Stimulated activated CD8-positive, alpha-beta memory T cell treated with anti-CD3 and anti-CD28 coated beads, Interleukin-2, amount 100 ng/mL, for 1 hour (primary cell): ENCODE results near the gene TCERG1L.
"Not testable (repeated sequence)": the region's sequence is repeated elsewhere in the genome, so short reads cannot be mapped to it uniquely, and the experiment has no call there.

Source experiments
- DNase-seq, 2 donors: peaks; one replicate each; pipeline ENCODE4 v3.0.0-alpha.2; 2020; ENCODE audit warnings: low read depth in 2 of 2

Gene TCERG1L

DNA sequence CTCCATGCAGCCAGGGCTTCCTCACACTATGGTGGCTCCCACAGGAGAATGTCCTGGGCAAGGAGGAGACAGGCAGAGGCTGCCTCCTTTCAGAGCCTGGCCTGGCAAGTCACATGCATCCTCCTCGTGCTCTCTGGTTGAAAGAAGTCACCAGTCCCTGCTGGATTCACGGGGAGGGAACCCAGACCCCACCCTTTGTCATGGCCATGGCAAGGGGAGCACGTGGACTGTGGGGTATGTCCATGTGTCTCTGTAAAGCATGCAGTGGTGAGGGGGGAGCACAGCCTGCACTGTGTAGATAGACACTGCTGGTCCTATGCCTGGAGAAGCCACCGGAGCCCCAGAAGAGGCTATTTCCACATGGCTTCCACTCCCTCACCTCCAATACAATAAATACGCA, 225.0 kb downstream of the TCERG1L start:
- no peak for DNase-seq

DNA sequence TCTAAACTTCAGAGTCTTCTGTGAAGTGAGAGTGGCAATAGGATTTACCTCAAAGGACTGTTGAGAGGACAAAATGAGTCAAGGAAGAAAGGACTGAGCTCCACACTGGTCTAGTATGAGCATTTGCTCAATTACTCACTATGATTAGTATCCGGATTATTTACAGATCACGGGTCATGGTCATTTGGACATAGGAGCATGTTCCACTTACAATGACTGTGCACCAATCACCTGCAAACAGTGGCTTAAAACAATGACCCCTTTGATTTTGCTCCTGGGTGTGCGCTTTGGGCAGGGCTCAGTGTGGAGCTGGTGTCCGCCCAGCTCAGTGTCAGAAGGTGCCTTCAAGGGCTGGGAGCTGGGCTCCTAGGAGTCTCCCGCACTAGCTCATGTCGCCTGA, 225.4 kb downstream of the TCERG1L start:
- DNase-seq, result no peak

DNA sequence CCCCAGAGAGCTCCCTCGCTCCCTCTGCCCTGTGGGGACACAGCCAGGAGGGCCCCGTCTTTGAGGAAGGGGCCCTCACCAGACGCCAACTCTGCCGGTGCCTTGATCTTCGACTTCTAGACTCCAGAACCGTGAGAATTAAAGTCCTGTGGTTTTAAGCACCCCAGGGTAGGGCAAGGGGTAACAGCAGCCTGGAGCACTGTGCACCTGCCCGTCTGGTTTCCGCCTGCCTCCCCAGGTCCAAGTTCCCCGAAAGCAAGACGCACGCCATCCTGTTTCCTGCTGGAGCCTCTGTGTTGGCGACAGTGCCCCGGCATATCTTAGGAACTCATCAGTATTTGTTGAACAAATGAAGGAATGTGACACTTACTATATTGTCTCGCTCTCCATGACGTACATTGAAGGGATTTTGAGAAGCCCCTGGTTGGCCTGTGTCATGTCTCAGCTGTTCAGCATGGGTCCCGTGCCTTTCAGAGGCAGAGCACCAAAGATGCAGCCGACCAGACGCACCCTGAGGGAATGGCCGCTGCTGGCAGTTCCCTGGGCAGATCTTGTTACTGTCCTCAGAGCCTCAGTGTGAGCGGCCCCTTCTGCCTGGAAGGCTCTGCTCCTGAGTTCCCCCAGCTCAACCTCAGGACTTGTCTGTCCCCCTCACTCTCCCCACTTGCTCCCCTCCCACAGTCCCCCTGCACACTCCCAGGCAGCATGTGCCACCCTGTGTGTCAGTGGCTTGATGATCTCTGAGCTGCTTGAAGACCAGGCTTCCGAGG, 226.2 kb downstream of the TCERG1L start:
- no peak for DNase-seq

DNA sequence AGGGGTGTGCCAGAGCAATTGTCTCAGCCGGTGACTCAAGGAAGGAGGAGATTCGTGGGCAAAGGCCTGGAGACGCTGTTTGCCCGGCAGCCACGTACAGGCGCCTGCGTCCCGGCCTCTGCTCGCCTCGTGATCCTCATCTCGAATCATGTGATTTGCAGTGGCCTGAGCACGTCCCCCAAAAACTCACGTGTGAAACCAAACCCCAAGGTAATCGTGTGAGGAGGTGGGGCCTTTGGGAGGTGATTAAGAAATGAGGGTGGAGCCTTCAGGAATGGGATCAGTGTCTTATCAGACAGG, 226.8 kb downstream of the TCERG1L start:
- DNase-seq, result no peak

DNA sequence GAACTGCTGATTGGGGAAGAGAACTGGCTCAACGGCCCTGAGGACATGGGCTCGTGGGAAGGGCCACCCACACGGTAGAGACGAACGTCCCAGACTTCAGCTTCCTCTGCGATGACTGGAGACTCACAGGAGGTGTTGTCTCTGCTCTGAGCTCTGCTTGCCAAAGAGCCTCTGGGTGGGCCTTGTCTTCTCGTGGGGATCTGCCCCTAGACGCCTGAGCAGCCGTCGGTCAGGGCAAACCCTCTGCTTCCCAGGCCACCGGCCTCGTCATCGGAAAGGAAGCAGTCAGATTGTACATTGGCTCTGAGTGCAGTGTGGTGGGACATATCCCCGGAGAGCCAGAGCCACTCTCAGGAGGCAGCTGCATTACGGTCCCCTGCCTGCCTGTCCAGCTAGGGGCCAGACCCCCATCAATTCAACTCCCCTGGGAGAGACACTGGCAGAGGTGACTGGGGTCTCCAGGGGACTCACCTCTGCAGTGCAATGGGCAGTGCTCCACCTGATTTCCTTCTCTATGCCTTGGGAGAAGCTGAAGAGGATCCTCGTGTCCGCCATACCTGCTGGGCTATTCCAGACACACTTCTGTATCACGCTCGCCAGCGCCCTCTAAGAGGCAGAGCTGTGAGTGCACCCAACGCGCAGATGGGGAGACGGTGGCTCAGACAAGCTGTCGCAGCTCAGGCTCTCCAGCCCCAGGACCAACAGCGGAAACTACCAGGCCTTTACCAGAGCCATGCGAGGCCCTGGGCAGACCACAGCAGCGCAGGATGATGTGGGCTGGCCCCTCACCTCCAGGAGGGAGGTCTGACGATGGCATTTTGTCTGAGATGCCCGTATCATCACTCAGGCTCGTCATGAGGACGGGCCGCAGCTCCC, 227.4 kb downstream of the TCERG1L start:
- DNase-seq, result no peak

DNA sequence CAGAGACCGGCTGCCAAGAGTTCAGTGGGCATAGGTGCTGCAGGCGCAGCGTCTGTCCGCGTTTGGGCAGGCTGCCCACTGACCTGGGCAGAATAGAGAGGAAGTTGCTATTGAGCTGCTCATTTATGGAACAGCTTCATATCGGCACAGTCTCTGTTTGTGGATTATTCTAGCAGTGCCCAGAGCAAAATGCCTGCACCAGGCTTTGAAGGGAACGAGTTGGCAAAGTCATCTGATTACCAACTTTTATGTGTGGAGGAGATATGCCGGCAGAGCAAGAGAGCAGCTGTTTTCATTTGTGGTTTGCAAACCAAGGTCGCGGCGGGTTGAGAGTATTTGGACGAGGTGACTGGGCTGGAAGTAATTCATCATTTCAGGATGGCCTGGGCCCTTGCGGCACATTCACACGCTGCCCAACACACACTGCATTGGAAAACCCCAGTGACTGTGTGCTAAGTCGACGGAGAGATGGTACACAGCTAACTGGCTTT, 228.5 kb downstream of the TCERG1L start:
- no peak for DNase-seq

DNA sequence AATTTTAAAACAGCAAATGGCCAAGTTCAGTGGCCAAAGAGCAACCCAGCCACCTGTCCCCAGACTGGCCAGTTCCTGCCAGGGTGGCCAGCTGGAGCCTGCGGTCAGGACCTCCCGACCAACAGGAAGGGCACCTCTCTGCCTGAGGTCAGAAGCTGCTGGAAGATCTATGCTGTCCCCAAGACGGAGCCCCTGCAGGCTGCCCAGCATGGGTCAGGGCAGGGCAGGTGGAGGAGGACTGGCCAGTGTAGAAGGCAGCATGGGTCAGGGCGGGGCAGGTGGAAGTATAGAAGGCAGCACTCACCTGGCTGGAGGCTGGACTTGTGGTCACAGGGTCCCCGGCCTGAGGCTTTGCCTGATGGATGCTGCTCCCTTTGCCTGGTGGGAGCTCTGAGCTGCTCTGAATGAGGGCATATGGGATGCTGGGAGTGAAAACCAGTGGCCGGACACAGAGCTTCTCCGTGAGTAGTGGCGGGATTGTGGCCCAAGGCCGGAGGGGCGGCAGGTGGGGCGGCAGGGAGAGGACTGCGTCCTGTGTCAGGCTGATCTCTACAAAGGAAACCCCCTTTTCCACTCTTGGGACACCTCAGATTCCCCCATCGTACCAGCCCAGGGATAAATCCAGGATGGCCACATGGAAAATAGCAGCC, 229.2 kb downstream of the TCERG1L start:
- DNase-seq, result no peak

DNA sequence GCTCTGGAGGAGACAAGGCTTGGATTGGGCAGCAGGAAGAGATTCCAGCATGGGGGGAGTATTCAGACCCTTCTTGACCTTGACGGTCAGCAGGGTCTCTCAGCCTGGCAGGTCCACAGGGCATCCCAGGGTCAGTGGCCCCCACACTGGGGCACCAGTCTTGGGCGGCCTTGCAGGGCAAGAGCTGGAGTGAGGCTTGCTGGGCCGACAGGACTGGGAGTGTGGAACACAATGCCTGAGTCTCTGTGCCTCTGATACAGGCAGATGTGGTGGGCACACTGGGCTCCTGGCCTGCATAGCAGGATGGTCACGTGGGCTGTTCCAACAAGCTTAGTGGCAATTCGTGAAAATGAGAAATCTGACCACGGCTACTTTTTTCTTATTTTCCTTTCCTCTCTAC, 229.7 kb downstream of the TCERG1L start:
- DNase-seq, result no peak

DNA sequence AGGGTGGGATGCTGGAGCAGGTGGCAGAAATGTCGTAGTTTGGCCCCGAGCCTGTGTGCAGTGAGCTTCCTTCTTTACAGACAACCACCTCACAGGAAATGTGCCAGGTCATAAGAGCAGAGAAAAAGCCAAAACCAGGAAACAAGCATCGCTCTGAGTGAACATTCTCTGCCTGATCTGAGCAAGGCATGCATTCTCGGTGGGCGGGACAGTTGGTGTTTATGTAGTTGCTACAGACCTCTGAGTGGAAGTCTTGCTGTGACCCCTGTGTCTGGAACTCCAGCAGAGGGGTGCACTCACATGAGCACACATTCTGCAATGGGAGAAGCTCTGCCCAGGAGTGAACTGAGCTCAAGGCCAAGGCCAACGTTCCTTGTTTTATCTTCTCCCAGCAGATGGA, 230.1 kb downstream of the TCERG1L start:
- DNase-seq, result no peak

DNA sequence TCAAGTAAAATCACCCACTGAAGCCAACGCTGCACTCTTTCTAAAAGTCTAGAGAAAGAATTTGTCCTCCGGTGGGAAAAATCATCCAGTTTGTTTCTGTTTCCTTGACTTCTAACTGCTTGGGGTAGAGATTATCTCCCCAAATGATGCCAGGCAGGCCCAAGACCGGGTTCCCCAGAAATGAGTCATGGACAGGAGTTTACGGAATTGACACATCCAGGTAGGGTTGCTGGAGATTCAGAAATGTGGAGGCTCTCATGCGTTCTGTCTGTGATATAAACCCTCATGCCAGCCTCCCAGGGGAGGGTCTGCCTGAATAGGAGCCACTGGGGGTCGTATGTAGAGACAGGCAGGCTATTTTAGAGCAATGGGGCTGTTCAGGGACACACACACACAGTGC, 230.9 kb downstream of the TCERG1L start:
- DNase-seq, result no peak

DNA sequence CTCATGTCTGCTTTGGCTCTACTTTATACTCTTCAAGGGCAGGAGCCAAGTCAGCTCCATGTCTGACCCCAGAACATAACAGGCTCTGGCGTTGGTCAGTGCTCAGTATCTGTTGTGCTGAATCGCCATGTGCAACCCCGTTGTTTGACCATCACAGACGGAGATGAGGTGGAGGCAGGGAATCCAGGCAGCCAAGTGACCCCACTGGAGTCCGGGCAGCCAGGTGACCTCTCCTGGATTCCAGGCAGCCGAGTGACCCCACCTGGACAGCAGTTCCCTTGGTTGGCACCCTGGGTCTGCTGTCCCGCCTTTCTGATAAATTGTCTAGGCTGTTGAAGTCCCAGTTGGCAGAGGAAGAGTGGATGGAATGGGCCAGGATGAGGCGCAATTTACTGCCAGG, 232.2 kb downstream of the TCERG1L start:
- DNase-seq, result no peak

DNA sequence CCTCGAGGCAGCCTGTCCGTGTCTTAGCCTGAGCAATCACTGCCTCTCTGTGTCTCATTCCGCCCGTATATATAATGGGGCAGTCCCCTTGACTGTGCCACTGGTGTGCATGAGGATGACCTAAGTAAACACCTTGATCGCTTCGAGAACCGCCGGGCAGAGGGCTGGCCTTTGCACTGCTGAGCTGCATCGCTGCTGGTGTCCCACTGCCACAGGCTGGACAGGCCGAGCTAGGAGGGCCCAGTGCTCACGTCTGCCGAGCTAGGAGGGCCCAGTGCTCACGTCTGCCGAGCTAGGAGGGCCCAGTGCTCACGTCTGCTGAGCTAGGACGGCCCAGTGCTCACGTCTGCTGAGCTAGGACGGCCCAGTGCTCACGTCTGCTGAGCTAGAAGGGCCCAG, 232.6 kb downstream of the TCERG1L start:
- DNase-seq, result not testable (repeated sequence)

DNA sequence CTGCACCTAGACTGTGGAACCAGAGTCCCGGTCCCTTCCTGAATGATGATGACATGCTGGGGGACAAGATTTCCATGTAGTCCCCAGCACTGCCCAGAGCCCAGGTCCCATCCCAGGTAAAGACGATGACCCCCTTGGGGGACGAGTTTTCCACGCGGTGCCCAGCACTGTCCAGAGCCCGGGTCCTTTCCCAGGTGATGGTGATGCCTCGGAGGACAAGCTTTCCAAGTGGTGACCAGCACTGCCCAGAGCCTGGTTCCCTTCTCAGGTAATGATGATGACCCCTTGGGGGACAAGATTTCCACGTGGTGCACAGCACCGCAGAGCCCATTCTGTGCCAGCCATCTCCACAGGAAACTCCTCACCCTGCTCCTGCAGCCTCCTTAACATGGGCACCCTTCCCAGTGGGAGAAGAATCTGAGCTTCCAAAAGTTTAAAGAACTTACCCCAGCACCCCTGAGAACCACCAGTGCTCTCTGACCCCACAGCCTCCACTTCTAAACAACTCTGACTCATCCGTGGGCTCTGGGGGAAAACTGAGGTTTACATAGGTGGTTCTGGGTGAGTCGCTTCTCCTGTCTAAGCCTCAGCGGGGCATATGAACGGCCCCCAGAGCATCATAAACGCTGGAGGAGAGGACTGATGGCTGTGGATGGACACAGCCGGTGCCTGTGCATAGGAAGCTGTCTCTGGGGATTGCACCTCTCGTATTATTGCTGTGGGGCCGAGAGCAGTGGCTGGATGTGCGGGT, 233.2 kb downstream of the TCERG1L start:
- no peak for DNase-seq

DNA sequence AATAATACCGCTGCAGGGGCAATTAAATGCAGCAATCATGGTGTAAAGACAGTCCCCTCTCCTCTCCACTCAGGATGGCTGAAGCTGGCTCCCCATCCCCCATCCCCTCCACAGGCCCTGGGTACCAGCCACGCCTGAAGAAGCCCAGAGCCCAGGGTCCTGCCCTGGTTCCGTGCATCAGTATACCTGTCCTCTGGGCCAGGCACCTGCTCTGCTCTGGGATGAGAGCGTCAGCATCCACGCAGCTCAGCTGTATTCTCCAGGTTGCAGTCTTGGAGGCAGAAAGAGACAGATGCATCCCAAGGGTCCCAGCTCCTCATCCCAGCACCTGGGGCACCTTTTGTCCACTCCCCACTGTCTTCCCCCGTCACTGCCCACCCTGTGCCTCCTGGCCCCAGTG, 233.8 kb downstream of the TCERG1L start:
- DNase-seq, result no peak

DNA sequence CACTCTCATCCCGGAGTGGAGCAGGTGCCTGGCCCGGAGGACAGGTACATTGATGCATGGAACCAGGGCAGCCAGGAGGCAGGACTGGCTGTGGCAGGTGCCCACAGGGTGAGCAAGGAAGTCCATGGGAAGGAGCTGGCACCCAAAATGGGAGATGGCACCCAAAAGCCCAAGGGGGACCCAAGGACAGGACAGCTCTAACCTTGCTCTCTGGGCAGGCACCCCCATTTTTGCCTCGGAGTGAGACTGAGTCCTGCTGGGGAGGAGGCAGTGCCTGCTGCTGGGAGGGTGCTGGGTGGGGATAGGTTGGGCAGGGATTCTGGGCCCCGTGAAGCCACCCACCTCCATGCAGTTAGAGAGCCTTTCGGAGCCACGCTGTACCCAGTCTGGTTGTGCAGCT, 234.5 kb downstream of the TCERG1L start:
- no peak for DNase-seq

DNA sequence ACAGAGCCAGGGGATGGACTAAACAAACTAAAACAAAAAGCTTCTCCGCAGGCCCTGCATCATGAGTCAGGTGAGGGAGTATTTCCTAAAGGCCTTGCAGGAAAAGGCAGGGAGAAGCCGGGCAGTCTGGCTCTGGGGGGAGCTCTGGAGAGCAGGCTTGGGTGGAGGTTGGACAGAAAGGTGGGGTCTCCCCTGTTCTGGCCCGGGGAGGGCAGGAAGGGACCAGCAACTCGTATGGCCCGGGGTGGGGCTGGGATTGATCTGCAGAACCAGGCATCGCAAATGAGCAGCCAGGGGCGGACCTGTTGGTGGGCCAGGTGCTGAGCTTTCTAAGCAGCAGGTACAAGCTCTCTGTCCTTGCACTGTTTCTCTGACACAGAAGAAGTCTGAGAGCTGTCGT, 235.2 kb downstream of the TCERG1L start:
- no peak for DNase-seq

DNA sequence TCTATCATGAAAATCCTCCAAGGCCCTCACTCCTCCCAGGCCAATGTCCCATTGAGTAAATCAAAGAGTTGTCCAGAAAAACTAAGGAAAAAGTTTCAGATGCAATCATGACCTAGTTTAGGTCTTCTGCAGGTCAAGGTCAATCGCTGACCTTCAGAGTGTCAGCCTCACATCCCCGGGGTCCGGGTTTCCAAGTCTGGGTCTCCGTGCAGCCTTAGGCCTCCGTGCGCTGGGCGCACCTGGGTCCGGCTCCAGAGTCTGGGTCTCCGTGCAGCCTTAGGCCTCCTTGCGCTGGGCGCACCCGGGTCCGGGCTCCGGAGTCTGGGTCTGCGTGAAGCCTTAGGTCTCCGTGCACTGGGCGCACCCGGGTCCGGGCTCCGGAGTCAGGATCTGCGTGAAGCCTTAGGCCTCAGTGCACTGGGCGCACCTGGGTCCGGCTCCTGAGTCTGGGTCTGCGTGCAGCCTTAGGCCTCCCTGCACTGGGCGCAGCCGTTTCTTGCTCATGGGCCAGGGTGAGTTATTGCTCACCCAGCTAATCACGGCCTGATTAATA, 236.2 kb downstream of the TCERG1L start:
- no peak for DNase-seq

DNA sequence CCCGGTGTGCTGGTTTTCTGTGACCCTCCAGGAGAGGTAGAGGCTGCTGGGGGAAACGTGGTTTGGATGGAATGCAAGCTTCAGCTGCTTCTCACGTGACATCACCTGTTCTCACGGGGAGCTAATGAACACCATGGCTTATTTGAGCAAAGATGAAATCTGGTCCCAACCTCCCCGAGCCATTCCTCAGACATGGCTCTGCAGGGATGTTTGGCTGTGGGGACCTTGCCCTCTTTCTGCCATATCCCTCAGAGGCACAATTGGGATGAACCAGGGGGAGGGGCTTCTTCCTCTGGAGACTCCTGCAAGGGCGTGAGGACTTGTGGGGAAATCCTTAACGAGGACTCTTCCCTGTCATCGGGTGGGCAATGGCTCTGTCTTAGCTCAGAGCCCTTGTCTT, 236.8 kb downstream of the TCERG1L start:
- DNase-seq, result no peak

DNA sequence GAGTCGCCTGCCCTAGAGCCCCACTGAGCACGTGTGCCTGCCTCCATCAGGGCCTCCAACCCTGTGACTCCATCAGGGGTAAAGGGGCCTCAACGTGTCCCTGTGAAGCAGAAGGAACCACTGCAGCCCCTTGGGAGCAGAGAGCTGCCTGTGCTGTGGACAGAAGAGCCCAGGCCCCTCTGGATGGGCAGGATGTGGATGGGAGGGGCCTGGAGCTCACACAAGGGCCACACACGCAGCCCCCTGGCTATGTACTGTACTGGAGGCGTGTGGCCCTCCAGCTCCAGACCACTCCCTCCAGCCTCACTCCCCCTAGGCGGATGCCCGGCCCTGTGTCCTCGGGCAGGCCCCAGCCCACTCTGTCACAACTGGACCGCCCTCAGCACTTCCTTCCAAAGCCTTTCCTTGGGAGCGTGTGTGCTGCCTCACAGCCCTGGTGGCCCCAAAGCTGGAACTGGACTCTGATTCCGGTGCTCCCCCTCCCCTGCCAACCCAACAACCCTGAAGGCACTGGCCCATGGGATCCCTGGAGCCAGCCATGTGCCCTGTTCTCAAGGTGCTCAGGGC, 238.0 kb downstream of the TCERG1L start:
- DNase-seq, result no peak

DNA sequence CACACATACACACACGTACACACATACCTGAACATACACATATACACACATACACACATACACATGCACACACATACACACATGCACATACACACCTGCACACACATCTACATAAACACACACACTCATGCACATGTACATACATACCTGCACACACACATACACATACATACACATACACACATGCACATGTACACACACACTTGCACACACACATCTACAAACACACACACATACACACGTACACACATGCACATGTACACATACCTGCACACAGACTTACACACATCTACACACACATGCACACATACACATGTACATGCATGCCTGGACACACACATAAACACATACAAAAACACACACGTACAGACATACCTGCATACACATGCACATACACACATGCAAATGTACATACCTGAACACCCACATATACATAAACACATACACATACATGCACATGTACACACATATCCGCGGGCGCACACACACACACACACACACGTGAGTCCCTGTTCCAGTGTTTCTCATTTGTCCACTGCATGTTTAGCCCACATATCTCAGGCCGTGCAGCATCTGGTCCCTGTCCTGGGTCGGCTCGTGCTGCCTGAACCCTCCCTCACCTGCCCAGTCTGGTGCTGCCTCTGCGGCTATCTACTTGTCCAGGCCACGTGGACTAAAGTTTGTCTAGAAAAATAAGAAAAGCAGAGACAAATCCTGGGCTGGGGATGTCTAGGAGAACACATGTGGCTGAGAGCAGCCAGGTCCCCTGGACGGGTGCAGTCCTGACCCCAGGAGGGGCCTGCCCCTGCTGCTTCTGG, 238.7 kb downstream of the TCERG1L start:
- DNase-seq, result no peak
